ENCODE measurements around the gene RARS2. TPM values are rescaled to one million over a fixed set of nuclear protein-coding genes. Genes with fewer than 3 reads are reported as not detected.
A peak's percentile ranks its signal among the peaks of the same experiment; 100 is the strongest.

Gene RARS2
- total RNA-seq, 2 donors from 2014 or later = 21.4 to 25.0 TPM

GRCh38 chr6:87630746-87631145 lies 41.0 kb upstream of the RARS2 start:
- TF ChIP-seq, protein P1, sequence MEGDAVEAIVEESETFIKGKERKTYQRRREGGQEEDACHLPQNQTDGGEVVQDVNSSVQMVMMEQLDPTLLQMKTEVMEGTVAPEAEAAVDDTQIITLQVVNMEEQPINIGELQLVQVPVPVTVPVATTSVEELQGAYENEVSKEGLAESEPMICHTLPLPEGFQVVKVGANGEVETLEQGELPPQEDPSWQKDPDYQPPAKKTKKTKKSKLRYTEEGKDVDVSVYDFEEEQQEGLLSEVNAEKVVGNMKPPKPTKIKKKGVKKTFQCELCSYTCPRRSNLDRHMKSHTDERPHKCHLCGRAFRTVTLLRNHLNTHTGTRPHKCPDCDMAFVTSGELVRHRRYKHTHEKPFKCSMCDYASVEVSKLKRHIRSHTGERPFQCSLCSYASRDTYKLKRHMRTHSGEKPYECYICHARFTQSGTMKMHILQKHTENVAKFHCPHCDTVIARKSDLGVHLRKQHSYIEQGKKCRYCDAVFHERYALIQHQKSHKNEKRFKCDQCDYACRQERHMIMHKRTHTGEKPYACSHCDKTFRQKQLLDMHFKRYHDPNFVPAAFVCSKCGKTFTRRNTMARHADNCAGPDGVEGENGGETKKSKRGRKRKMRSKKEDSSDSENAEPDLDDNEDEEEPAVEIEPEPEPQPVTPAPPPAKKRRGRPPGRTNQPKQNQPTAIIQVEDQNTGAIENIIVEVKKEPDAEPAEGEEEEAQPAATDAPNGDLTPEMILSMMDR (IDR thresholded peaks at IDR 0.05) = no peak
- peaks cover 2% of the 10 kb centered on the region for H3K36me3 ChIP-seq
- no peak overlapping the region for H3K27ac ChIP-seq

GRCh38 chr6:87628881-87629280 lies 39.1 kb upstream of the RARS2 start:
- no peak for ATAC-seq (ENCODE audit: insufficient number of reproducible peaks, low FRiP score, low read depth)
- no peak for DNase-seq (ENCODE audit: low spot score)
- no peak overlapping the region for H3K27ac ChIP-seq
- no peaks in the 10 kb centered on the region for H3K27me3 ChIP-seq (replicated peaks; ENCODE audit: insufficient read depth)
- H3K9me3 ChIP-seq = no peaks in the 10 kb centered on the region
- peaks cover 0 to 4% of the 10 kb centered on the region in 2 donors for H3K4me1 ChIP-seq (ENCODE audit: control insufficient read depth in 1 of 2, low read depth in 2 of 2)
- H3K36me3 ChIP-seq = peaks cover 2% of the 10 kb centered on the region
- no peak overlapping the region for H3K4me3 ChIP-seq
- TF ChIP-seq, protein P1 (IDR thresholded peaks at IDR 0.05) = no peak

More at GRCh38 chr6:87630746-87631145, 41.0 kb upstream of the RARS2 start:
- no peak for DNase-seq (ENCODE audit: low spot score)
- no peak for ATAC-seq (ENCODE audit: insufficient number of reproducible peaks, low FRiP score, low read depth)
- H3K9me3 ChIP-seq = no peaks in the 10 kb centered on the region
- no peak overlapping the region for H3K4me3 ChIP-seq
- no peaks in the 10 kb centered on the region for H3K27me3 ChIP-seq (replicated peaks; ENCODE audit: insufficient read depth)
- no peaks in the 10 kb centered on the region for H3K4me1 ChIP-seq (ENCODE audit: control insufficient read depth in 1 of 2, low read depth in 2 of 2)

DNA sequence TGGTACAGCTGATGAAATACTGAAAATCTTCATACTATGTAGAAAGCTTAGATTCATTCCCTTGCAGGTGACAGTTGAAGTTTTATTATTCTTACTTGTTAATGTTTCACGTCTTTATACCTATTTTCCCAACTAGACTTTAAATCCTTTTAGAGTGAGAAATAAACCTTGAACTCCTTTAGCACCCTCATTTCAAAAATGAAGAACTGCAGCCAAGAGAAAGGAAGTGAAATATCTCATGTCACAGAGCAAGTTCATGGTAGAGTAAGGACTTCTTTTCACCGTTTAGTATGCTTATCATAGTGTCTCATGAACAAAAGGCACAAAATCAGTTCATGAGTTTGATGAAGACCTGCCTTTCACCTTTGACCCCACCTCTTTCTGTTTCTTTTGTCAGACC lies 38.6 kb upstream of the RARS2 start:
- ATAC-seq (ENCODE audit: insufficient number of reproducible peaks, low FRiP score, low read depth) = no peak
- H3K9me3 ChIP-seq = no peaks in the 10 kb centered on the region
- H3K36me3 ChIP-seq = peaks cover 2% of the 10 kb centered on the region
- no peaks in the 10 kb centered on the region for H3K27me3 ChIP-seq (replicated peaks; ENCODE audit: insufficient read depth)
- TF ChIP-seq, protein P1 (IDR thresholded peaks at IDR 0.05) = no peak
- H3K4me3 ChIP-seq = no peak overlapping the region
- peaks cover 0 to 8% of the 10 kb centered on the region in 2 donors for H3K4me1 ChIP-seq (ENCODE audit: control insufficient read depth in 1 of 2, low read depth in 2 of 2)
- no peak for DNase-seq (ENCODE audit: low spot score)
- H3K27ac ChIP-seq = no peak overlapping the region

GRCh38 chr6:87623248-87623647 lies 33.5 kb upstream of the RARS2 start:
- DNase-seq (ENCODE audit: low spot score) = no peak
- H3K4me3 ChIP-seq = no peak overlapping the region
- peak overlapping the region; percentile 57 to 61 for H3K27ac ChIP-seq
- TF ChIP-seq, protein P1 (IDR thresholded peaks at IDR 0.05) = no peak
- H3K9me3 ChIP-seq = no peaks in the 10 kb centered on the region
- no peaks in the 10 kb centered on the region for H3K27me3 ChIP-seq (replicated peaks; ENCODE audit: insufficient read depth)
- peaks cover 7 to 13% of the 10 kb centered on the region in 2 donors for H3K4me1 ChIP-seq (ENCODE audit: control insufficient read depth in 1 of 2, low read depth in 2 of 2)
- H3K36me3 ChIP-seq = no peaks in the 10 kb centered on the region
- peak; percentile 55 for ATAC-seq (ENCODE audit: insufficient number of reproducible peaks, low FRiP score, low read depth)

GRCh38 chr6:87618531-87618930 lies 28.7 kb upstream of the RARS2 start:
- Histone ChIP-seq H3K4me3 (no peak overlapping the region), H3K36me3 (peaks cover 10% of the 10 kb centered on the region), H3K27me3 (replicated peaks; ENCODE audit: insufficient read depth) (no peaks in the 10 kb centered on the region)

More at GRCh38 chr6:87618531-87618930, 28.7 kb upstream of the RARS2 start:
- TF ChIP-seq, protein P1 (IDR thresholded peaks at IDR 0.05) = no peak
- ATAC-seq (ENCODE audit: insufficient number of reproducible peaks, low FRiP score, low read depth) (no peak), DNase-seq (ENCODE audit: low spot score) (no peak)
- Histone ChIP-seq H3K9me3 (no peaks in the 10 kb centered on the region), H3K27ac (no peak overlapping the region), H3K4me1 (ENCODE audit: control insufficient read depth in 1 of 2, low read depth in 2 of 2) (peaks cover 6 to 7% of the 10 kb centered on the region in 2 donors)

All from thoracic aorta (tissue), 2 donors.